Activated naive CD4-positive, alpha-beta T cell treated with Interleukin-2 at 50 U/mL for 16 hours (primary cell): ENCODE measurements around the gene OPCML.

Experiments
- DNase-seq: peaks from one replicate; pipeline ENCODE4 v3.0.0-alpha.2; 2020

OPCML gene

GRCh38 chr11:133224271-133224670 lies 308.0 kb downstream of the OPCML start:
- no peak for DNase-seq

GRCh38 chr11:133222425-133223330 lies 309.6 kb downstream of the OPCML start:
- no peak for DNase-seq

GRCh38 chr11:133219543-133219942 lies 312.8 kb downstream of the OPCML start:
- DNase-seq = no peak

GRCh38 chr11:133216813-133217212 lies 315.5 kb downstream of the OPCML start:
- no peak for DNase-seq

GRCh38 chr11:133215596-133216230 lies 316.6 kb downstream of the OPCML start:
- no peak for DNase-seq

DNA sequence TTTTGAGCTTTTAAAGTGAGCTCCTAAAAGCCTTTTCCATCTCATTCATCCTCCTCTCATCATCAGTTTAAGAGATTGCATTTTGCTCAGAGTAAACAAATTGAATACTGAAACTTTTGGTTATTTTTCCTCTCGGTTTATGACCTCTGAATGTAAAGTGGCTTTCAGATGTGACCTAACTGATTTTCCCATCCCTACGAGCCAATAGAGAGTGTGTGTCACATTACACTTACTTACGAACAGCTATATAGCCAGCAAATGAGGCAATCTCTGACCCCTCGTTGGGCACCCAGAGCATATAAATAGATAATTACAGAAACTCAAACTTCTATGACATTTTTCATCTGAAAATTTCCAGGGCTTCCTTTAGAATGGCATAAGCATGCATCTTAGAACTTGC lies 317.7 kb downstream of the OPCML start:
- no peak for DNase-seq

DNA sequence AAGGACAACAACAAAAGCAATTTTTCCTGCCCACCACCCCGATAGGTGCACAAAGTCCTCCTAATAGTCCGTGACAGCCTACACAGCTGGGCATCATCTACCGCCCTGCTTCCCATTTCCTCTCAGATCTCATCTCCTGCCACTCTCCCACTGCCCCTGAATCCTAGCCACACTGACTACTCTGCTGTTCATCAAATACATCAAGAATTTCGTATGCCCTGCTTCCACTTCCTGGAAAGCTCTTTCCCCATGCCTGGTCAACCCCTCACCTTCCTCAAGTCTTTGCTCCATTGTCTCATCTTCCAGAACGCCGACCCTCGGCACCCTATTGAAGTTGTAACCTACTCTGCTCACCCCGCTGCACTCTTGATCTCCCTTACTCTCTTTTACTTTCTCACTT lies 320.1 kb downstream of the OPCML start:
- DNase-seq = no peak

GRCh38 chr11:133207995-133208394 lies 324.3 kb downstream of the OPCML start:
- no peak for DNase-seq

- no peak for DNase-seq
These were observed 325.8 kb downstream of the OPCML start for GRCh38 chr11:133206313-133207005.

DNA sequence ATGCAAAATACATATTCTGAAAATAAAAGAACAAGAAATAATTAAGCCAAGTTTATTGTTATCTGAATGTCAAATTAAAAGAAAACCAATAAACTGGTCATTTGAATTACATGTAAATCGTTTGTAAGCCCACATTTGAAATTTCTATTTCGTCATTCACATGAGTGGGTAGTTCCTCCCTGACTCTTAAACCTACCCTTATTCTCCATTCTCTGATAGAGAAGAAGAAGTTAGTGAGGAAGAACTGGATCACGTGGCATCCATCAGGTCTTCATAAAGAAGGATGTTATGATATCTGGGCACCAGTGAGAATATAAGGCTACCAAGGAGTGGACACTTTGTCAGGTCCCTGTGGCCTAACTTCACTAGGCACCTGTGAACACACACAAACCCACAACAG lies 328.1 kb downstream of the OPCML start:
- no peak for DNase-seq

- DNase-seq = no peak
These were observed 329.5 kb downstream of the OPCML start for GRCh38 chr11:133202816-133203215.

GRCh38 chr11:133198438-133198837 lies 333.9 kb downstream of the OPCML start:
- DNase-seq = no peak

- no peak for DNase-seq
These were observed 334.9 kb downstream of the OPCML start for GRCh38 chr11:133197425-133197824.

GRCh38 chr11:133191931-133192330 lies 340.4 kb downstream of the OPCML start:
- no peak for DNase-seq

DNA sequence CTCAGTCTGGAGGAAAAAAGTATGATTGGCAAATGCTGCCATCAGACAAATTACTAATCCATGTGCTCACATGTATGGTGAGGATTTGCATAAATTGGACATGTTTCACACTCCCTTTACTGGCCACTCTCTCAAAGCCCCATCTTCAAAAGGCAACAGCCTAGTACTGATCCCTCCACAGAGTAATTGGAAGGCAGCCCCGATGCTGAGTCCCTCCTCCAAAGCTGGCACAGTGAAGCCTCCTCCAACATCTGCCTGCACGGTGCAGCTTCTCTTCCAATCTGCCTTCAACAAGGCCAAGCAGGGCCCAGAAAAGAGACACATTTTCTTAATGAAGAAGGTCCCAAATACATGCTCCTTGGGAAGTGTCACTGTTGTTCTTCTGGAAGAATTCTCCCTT lies 350.6 kb downstream of the OPCML start:
- DNase-seq = no peak

- DNase-seq = no peak
These were observed 351.2 kb downstream of the OPCML start for GRCh38 chr11:133181066-133181465.

DNA sequence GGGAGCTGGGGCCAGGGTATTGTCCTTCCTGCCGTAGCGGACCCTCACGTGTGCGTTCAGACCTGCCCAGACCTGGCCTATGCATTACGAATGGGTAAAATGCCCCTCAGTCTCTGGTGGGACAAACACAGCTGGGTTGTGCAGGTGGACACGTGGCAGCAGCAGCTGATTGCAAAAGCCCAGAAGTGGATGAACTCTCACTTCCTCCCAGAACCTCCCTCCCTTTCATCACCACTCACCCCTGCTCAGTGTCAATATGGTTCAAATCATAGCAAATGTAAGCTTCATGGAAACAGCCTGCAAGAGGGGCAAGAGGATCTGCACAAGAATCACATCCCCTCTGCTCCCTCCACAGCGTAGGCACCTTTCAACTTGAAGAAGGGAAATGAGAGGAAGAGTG lies 352.1 kb downstream of the OPCML start:
- DNase-seq = no peak

GRCh38 chr11:133176748-133177147 lies 355.6 kb downstream of the OPCML start:
- no peak for DNase-seq

GRCh38 chr11:133175103-133175502 lies 357.2 kb downstream of the OPCML start:
- no peak for DNase-seq

GRCh38 chr11:133173810-133174412 lies 358.4 kb downstream of the OPCML start:
- DNase-seq = no peak

GRCh38 chr11:133172349-133172748 lies 360.0 kb downstream of the OPCML start:
- no peak for DNase-seq

GRCh38 chr11:133171374-133171773 lies 360.9 kb downstream of the OPCML start:
- no peak for DNase-seq

DNA sequence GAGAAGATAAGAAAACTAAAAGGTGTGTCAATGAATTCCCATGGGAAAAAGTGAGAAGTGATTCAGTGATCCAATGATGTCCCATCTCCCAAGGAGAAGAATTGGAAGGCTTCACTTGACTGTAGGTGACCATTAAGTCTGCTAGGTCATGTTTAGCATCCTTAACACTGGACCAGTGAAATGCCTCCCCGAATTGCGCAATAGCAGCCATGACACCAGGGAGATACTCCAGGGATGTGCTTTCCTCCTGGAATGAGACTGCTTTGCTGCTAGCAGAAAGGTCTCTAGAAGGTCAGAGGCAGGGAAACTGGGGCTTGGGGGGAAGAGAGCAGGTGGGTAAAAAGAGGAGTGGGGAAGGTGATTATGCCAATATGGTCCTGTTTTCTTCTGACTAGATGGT lies 364.3 kb downstream of the OPCML start:
- no peak for DNase-seq
